NCI-H526 treated with DMSO at 0.1 percent for 48 hours (cell line): ENCODE data around the gene NUDT3.
"Not testable (repeated sequence)": the region's sequence is repeated elsewhere in the genome, so short reads cannot be mapped to it uniquely, and the experiment has no call there.

Experiments used
- DNase-seq: peaks from one replicate; lab custom pipeline; 2025; lab: John Stamatoyannopoulos, UW

The NUDT3 gene

GRCh38 chr6:34249469-34250261 is 142.8 kb downstream of the NUDT3 start:
- no peak for DNase-seq

GRCh38 chr6:34248727-34249468 is 143.6 kb downstream of the NUDT3 start, which contains the start of gene SMIM29:
Gene SMIM29, minus strand, starts transcription at chr6:34249006. Its CDS starts 1,215 bp downstream, at chr6:34247791.
- DNase-seq = peak; percentile 83

GRCh38 chr6:34248198-34248726 is 144.2 kb downstream of the NUDT3 start:
- DNase-seq = no peak

- DNase-seq = no peak
These were observed 144.8 kb downstream of the NUDT3 start for GRCh38 chr6:34247481-34248197.

- peak; percentile 8 for DNase-seq
These were observed 145.7 kb downstream of the NUDT3 start for GRCh38 chr6:34246563-34247391.

GRCh38 chr6:34246249-34246562 is 146.3 kb downstream of the NUDT3 start:
- no peak for DNase-seq

- not testable (repeated sequence) for DNase-seq
These were observed 146.7 kb downstream of the NUDT3 start for GRCh38 chr6:34245761-34246140.

- not testable (repeated sequence) for DNase-seq
These were observed 147.3 kb downstream of the NUDT3 start for GRCh38 chr6:34245032-34245760.

- no peak for DNase-seq
These were observed 148.3 kb downstream of the NUDT3 start for GRCh38 chr6:34243901-34244884.

- DNase-seq = no peak
These were observed 149.2 kb downstream of the NUDT3 start for GRCh38 chr6:34243131-34243771.

GRCh38 chr6:34242252-34243130 is 150.0 kb downstream of the NUDT3 start:
- no peak for DNase-seq

GRCh38 chr6:34241351-34242215 is 150.9 kb downstream of the NUDT3 start:
- DNase-seq = no peak

- no peak for DNase-seq
These were observed 151.9 kb downstream of the NUDT3 start for GRCh38 chr6:34240329-34241248.

- no peak for DNase-seq
These were observed 152.6 kb downstream of the NUDT3 start for GRCh38 chr6:34239893-34240292.

GRCh38 chr6:34239500-34239825 is 153.0 kb downstream of the NUDT3 start:
- no peak for DNase-seq
